GM19324 (cell line): Measurements from ENCODE around the gene KLHDC8A.
A peak's percentile ranks its signal among the peaks of the same experiment; 100 is the strongest.

Experiments used
- ATAC-seq: cut with Tn5 transposase; IDR thresholded peaks from one replicate; pipeline ENCODE4 v1.9.1; 2021; ENCODE audit warnings: mild to moderate bottlenecking, moderate library complexity; ENCODE audit not compliant: unreplicated experiment, low FRiP score

KLHDC8A gene

DNA sequence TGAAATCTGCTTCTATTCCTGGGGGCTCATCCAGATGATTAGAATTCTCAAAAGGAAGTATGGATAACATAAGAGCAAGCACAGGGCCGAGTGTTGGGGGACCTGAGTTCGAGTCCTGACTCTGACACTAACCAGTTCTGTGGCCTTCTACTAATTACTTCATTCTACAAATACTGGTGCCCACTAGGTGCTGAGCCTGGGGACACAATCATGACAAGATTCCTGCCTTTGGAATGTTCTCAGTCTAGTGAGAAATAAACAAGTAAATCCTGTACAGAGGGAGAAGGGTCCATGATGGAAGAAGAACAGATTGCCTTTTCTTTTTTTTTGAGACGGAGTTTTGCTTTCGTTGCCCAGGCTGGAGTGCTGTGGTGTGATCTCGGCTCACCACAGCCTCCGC lies 32.9 kb downstream of the KLHDC8A start:
- ATAC-seq = no peak

DNA sequence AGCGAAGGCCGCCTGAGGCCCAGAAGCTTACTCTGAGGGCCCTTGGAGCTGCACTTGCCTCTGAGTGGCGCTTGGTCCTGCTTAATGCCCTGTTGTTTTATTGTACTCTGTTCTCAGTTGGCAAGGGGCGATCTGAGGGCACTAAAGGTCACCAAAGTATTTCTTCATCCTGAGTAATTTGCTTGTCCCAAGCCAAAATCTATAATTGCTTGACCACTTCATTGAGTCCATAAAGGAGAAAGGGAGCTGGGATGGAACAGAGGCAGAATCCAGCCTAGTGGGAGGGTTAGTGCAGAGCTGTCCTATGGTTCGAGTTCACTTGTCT lies 34.8 kb downstream of the KLHDC8A start:
- no peak for ATAC-seq

- peak; percentile 48 for ATAC-seq
Observed at GRCh38 chr1:205321162-205321958, 35.4 kb downstream of the KLHDC8A start, which contains the start of gene NUAK2. NUAK2 (minus strand) TSS chr1:205321745; CDS start chr1:205321628, 117 bp downstream.

DNA sequence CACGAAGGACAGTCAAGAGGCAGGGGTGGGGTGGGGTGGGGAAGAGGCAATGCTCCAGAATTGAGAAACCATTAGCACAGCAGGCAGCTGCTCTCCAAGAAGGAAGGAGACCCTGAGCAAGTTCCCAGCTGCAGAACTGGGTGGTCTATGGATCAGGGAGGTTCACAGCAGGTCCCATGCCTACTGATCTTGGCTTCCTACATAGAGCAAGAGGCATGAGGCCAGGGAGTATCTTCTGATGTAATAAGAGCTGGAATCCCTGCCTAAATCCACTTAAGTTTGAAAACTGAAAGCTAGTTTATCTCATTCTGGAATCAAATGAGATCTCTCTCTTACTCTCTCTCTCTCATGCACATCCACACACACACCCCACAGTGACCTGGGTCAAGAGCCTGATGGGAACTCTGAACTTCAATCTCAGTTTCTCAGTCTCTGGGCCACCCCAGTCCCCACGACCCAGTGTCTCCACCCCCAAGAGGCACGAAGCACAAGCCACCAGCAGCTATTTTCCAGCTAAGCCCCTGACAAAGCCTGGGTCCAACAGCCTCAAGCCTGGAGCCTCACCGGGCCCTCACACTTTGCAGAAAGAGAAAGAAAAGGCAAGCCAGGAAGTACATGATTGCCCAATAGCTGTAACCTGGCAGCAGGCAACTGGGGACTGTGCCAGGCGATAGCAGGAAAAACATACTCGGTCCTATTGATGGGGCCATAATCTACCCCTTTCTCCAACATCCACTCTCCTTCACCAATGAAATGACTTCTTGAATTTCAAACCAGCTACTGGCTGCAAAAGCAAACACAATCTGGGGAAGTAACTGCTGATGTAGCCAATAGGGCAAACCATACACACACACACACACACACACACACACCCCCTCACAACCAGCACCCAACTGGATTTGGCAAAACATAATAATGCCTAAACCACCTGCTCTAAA lies 37.4 kb downstream of the KLHDC8A start:
- no peak for ATAC-seq

GRCh38 chr1:205318231-205318991 lies 38.3 kb downstream of the KLHDC8A start:
- ATAC-seq = no peak

GRCh38 chr1:205317311-205317917 lies 39.3 kb downstream of the KLHDC8A start:
- no peak for ATAC-seq

- no peak for ATAC-seq
Observed at GRCh38 chr1:205316161-205316566, 40.6 kb downstream of the KLHDC8A start.

DNA sequence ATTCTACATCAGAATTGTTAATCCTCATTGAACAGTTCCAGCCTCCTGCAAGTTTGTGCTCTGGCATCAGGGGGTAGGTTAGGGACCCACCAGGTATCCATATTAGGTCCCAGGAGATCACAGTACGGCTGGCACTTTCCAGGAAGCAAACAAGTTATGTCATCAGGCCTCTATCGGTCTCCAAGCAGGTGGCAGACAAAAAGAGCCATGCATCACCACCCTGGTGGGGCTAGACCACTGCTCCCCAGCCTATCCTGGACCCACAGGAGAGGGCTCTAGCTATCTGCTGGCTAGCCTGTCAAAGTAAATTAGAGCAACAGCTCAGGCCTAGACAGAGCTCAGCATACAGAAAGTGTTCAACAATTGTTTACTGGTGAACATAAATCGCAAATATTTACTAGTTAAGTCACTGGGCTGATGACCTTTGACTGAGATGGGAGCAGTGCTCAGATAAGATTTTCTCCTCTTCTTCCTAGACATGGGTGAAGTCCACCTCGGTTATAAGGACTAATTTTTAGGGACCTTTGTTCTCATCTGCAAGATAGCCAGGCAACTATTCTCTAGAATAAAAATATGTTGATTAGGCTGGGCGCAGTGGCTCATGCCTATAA lies 41.6 kb downstream of the KLHDC8A start:
- ATAC-seq = no peak

- ATAC-seq = no peak
Observed at GRCh38 chr1:205313563-205314308, 43.0 kb downstream of the KLHDC8A start.

DNA sequence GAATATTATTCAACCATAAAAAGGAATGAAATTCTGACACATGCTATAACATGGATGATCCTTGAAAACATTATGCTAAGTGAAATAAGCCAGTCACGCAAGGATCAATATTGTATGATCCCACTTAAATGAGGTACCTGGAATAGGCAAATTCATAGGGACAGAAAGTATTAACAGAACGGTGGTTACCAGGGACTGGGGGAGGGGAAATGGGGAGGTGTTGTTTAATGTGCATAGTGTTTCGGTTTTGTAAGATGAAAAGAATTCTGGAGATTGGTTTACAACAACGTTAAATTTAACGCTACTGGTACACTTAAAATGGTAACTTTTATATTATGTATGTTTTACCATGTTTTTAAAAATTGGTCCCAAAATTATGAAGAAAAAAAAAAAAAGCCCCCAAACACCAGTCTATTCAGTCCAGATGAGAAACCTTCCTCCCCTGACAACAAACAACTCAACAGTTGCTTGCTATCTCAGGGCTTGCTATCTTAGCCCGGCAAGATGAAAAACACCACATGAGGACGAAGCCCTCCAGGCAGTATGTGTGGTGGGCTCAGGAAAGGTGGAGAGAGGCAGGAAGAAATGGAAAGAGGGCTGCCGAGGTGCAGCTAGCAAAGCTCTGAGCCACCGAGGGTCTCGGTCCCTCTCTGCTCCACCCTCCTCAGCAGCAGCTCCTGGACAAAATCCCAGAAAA lies 43.7 kb downstream of the KLHDC8A start:
- ATAC-seq = no peak

GRCh38 chr1:205310976-205311704 lies 45.6 kb downstream of the KLHDC8A start:
- ATAC-seq = no peak

DNA sequence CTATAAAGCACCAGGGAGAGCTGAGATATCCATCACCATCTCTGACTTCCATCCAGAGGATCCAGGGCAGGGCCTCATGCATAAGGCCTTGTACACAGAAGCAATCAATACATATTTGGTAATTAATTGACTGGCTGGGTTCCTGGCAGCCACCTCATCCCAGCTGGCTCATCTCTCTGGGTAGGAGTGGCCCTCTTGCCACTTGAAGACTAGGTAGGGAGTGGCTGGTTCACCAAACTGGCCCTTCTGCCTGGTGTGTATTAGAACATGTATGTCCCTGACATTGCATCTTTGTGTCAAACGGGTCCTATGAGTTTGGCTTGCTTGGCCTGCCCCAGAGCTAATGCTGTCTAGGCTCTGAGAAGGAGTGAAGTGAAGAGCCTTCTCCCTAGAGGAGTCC lies 47.0 kb downstream of the KLHDC8A start:
- no peak for ATAC-seq

GRCh38 chr1:205306929-205307566 lies 49.7 kb downstream of the KLHDC8A start:
- ATAC-seq = no peak

DNA sequence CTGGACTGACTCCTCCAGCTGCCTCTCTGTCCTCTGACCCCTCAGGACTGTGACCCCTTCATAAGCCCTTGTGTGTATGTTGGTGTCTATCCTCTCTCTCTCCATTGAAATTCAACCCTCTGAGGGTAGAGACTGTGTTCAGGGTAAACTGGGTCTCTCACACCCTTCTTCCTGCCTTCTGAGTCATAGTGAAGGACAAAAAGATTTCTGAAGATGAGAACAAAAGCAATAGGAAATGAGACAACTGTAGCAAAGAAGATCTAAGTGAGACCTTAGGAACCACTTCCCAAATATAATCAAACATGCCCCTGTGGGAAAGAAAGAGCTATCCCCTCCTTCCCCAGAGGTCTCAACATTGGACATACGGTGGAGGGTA lies 52.0 kb downstream of the KLHDC8A start:
- no peak for ATAC-seq

DNA sequence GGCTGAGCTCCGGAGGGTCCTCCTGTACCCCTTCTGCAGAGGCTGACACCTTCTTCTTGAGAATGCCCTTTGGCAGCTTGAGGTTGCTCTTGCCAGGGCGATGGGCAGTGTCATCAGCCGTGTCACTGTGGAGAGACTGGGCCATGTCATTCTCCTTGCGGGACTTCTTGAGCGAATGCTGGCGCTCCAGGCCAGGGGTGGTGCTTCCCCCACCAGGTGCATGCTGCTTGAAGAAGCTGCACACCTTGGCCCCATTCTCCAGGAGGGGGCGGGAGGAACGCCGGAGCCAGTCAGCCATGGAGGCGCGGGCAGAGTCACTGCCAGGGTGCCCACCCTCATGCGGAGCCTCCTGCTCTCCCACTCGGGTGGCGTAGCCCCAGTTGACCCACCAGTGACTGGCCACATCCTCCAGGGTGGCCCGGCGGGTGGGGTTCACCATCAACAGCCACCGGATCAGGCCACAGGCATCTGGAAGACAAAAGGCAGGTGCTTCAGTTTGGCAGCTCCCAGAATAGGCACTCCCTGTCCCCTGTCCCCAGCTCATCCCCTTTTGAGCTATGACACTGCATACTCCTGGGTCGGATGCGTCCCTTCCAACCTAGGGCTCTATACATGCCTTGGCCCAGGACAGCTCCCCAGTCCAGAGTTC lies 52.6 kb downstream of the KLHDC8A start:
- no peak for ATAC-seq

GRCh38 chr1:205303247-205303888 lies 53.4 kb downstream of the KLHDC8A start:
- ATAC-seq = no peak
